ENCODE results near the gene RHBDD1.

Gene RHBDD1

GRCh38 chr2:226803410-226803809 lies 32.4 kb upstream of the RHBDD1 start:
- no peaks in the 10 kb centered on the region for H3K4me1 ChIP-seq
- TF ChIP-seq CTCF (IDR thresholded peaks at IDR 0.05; ENCODE audit: low read depth, low read length): no peak

GRCh38 chr2:226813148-226813701 lies 22.6 kb upstream of the RHBDD1 start:
- no peaks in the 10 kb centered on the region for H3K36me3 ChIP-seq
- no peaks in the 10 kb centered on the region for H3K9me3 ChIP-seq
- no peak for DNase-seq
- no peak overlapping the region for H3K4me3 ChIP-seq (ENCODE audit: low read depth, low read length)
- peaks cover 5% of the 10 kb centered on the region for H3K27me3 ChIP-seq
- H3K4me1 ChIP-seq: no peaks in the 10 kb centered on the region
- peak; percentile 90 for TF ChIP-seq CTCF (IDR thresholded peaks at IDR 0.05; ENCODE audit: low read depth, low read length)

More at GRCh38 chr2:226803410-226803809, 32.4 kb upstream of the RHBDD1 start:
- Histone ChIP-seq H3K27me3 (peaks cover 3% of the 10 kb centered on the region), H3K9me3 (no peaks in the 10 kb centered on the region), H3K36me3 (no peaks in the 10 kb centered on the region), H3K4me3 (ENCODE audit: low read depth, low read length) (no peak overlapping the region)
- DNase-seq: no peak

GRCh38 chr2:226818930-226819329 lies 16.9 kb upstream of the RHBDD1 start:
- no peak for DNase-seq
- H3K4me3 ChIP-seq (ENCODE audit: low read depth, low read length): no peak overlapping the region

GRCh38 chr2:226825056-226825455 lies 10.8 kb upstream of the RHBDD1 start:
- H3K4me3 ChIP-seq (ENCODE audit: low read depth, low read length): no peak overlapping the region
- H3K9me3 ChIP-seq: no peaks in the 10 kb centered on the region
- peaks cover 5% of the 10 kb centered on the region; the same call in 1 of the 2 replicates for H3K4me1 ChIP-seq
- no peak for DNase-seq
- H3K27me3 ChIP-seq: no peaks in the 10 kb centered on the region
- TF ChIP-seq CTCF (IDR thresholded peaks at IDR 0.05; ENCODE audit: low read depth, low read length): no peak
- H3K36me3 ChIP-seq: no peaks in the 10 kb centered on the region

More at GRCh38 chr2:226818930-226819329, 16.9 kb upstream of the RHBDD1 start:
- Histone ChIP-seq H3K27me3 (no peaks in the 10 kb centered on the region), H3K36me3 (no peaks in the 10 kb centered on the region), H3K9me3 (no peaks in the 10 kb centered on the region), H3K4me1 (no peaks in the 10 kb centered on the region)
- TF ChIP-seq CTCF (IDR thresholded peaks at IDR 0.05; ENCODE audit: low read depth, low read length): no peak

GRCh38 chr2:226828191-226828590 lies 7.7 kb upstream of the RHBDD1 start:
- Histone ChIP-seq H3K4me3 (ENCODE audit: low read depth, low read length) (no peak overlapping the region), H3K27me3 (no peaks in the 10 kb centered on the region), H3K9me3 (no peaks in the 10 kb centered on the region), H3K36me3 (no peaks in the 10 kb centered on the region), H3K4me1 (peaks cover 5% of the 10 kb centered on the region; the same call in 1 of the 2 replicates)
- DNase-seq: no peak
- TF ChIP-seq CTCF (IDR thresholded peaks at IDR 0.05; ENCODE audit: low read depth, low read length): no peak

- Histone ChIP-seq H3K4me3 (ENCODE audit: low read depth, low read length) (no peak overlapping the region), H3K9me3 (no peaks in the 10 kb centered on the region), H3K36me3 (no peaks in the 10 kb centered on the region), H3K27me3 (no peaks in the 10 kb centered on the region), H3K4me1 (peaks cover 5% of the 10 kb centered on the region; the same call in 1 of the 2 replicates)
- no peak for DNase-seq
- no peak for TF ChIP-seq CTCF (IDR thresholded peaks at IDR 0.05; ENCODE audit: low read depth, low read length)
Measured at GRCh38 chr2:226829721-226830631, 5.9 kb upstream of the RHBDD1 start.
